ENCODE results near the gene RPS6KA3.
A peak's percentile ranks its signal among the peaks of the same experiment; 100 is the strongest.
"Not testable (repeated sequence)": the region's sequence is repeated elsewhere in the genome, so short reads cannot be mapped to it uniquely, and the experiment has no call there.

The RPS6KA3 gene

GRCh38 chrX:20265221-20265725 lies 1.4 kb downstream of the RPS6KA3 start:
- DNase-seq (ENCODE audit: low spot score): peak; percentile 49

GRCh38 chrX:20263474-20263873 lies 3.2 kb downstream of the RPS6KA3 start:
- DNase-seq (ENCODE audit: low spot score): peak; percentile 40

GRCh38 chrX:20260885-20261284 lies 5.8 kb downstream of the RPS6KA3 start:
- DNase-seq (ENCODE audit: low spot score): no peak

GRCh38 chrX:20254712-20255299 lies 11.9 kb downstream of the RPS6KA3 start:
- no peak for DNase-seq (ENCODE audit: low spot score)

- DNase-seq (ENCODE audit: low spot score): no peak
Measured at GRCh38 chrX:20253232-20253543, 13.5 kb downstream of the RPS6KA3 start.

- DNase-seq (ENCODE audit: low spot score): peak; percentile 74
Measured at GRCh38 chrX:20252381-20253231, 14.1 kb downstream of the RPS6KA3 start.

- DNase-seq (ENCODE audit: low spot score): no peak
Measured at GRCh38 chrX:20251691-20252090, 15.0 kb downstream of the RPS6KA3 start.

- DNase-seq (ENCODE audit: low spot score): not testable (repeated sequence)
Measured at GRCh38 chrX:20250146-20250545, 16.6 kb downstream of the RPS6KA3 start.

GRCh38 chrX:20248592-20249192 lies 18.0 kb downstream of the RPS6KA3 start:
- DNase-seq (ENCODE audit: low spot score): no peak

- DNase-seq (ENCODE audit: low spot score): no peak
Measured at GRCh38 chrX:20244931-20245330, 21.8 kb downstream of the RPS6KA3 start.

- no peak for DNase-seq (ENCODE audit: low spot score)
Measured at GRCh38 chrX:20240201-20240600, 26.5 kb downstream of the RPS6KA3 start.

GRCh38 chrX:20237864-20238263 lies 28.8 kb downstream of the RPS6KA3 start:
- DNase-seq (ENCODE audit: low spot score): peak; percentile 16

- DNase-seq (ENCODE audit: low spot score): no peak
Measured at GRCh38 chrX:20235755-20236154, 31.0 kb downstream of the RPS6KA3 start.

- no peak for DNase-seq (ENCODE audit: low spot score)
Measured at GRCh38 chrX:20233336-20233735, 33.4 kb downstream of the RPS6KA3 start.

- no peak for DNase-seq (ENCODE audit: low spot score)
Measured at GRCh38 chrX:20231598-20231997, 35.1 kb downstream of the RPS6KA3 start.

- no peak for DNase-seq (ENCODE audit: low spot score)
Measured at GRCh38 chrX:20230406-20230805, 36.3 kb downstream of the RPS6KA3 start.

GRCh38 chrX:20229155-20229554 lies 37.6 kb downstream of the RPS6KA3 start:
- DNase-seq (ENCODE audit: low spot score): no peak

GRCh38 chrX:20228245-20228644 lies 38.5 kb downstream of the RPS6KA3 start:
- no peak for DNase-seq (ENCODE audit: low spot score)

GRCh38 chrX:20227116-20227515 lies 39.6 kb downstream of the RPS6KA3 start:
- DNase-seq (ENCODE audit: low spot score): no peak

GRCh38 chrX:20225488-20225833 lies 41.2 kb downstream of the RPS6KA3 start:
- DNase-seq (ENCODE audit: low spot score): no peak

GRCh38 chrX:20224814-20225487 lies 41.8 kb downstream of the RPS6KA3 start:
- DNase-seq (ENCODE audit: low spot score): no peak

GRCh38 chrX:20221902-20222301 lies 44.8 kb downstream of the RPS6KA3 start:
- no peak for DNase-seq (ENCODE audit: low spot score)

Data from CD4-positive, alpha-beta T cell treated with Interleukin-15 for 4 hours (primary cell).